GM13976 (cell line): ENCODE results near the gene ARHGAP6.

ENCODE experiments used
- DNase-seq: peaks from one replicate; pipeline ENCODE4 v3.0.0; 2012; ENCODE audit warnings: low spot score
- in situ Hi-C: fragments of 300-500 bp; cut with MboI; formaldehyde crosslinking; loops from one replicate; pipeline ENCODE4 v1.12.0; 2022; ENCODE audit warnings: low sequenced_read_pairs, mixed read lengths, inconsistent platforms; ENCODE audit not compliant: unreplicated experiment
- TF ChIP-seq, protein P1 (sequence below): IDR thresholded peaks from 2 replicates; pipeline ENCODE4 v1.5.1; 2012; ENCODE audit warnings: borderline replicate concordance, mild to moderate bottlenecking; ENCODE audit not compliant: insufficient read depth; ENCODE audit errors: extremely low read depth, missing control alignments, control extremely low read depth

The ARHGAP6 gene

GRCh38 chrX:11290416-11291102, 375.2 kb downstream of the ARHGAP6 start:
- TF ChIP-seq, protein P1, sequence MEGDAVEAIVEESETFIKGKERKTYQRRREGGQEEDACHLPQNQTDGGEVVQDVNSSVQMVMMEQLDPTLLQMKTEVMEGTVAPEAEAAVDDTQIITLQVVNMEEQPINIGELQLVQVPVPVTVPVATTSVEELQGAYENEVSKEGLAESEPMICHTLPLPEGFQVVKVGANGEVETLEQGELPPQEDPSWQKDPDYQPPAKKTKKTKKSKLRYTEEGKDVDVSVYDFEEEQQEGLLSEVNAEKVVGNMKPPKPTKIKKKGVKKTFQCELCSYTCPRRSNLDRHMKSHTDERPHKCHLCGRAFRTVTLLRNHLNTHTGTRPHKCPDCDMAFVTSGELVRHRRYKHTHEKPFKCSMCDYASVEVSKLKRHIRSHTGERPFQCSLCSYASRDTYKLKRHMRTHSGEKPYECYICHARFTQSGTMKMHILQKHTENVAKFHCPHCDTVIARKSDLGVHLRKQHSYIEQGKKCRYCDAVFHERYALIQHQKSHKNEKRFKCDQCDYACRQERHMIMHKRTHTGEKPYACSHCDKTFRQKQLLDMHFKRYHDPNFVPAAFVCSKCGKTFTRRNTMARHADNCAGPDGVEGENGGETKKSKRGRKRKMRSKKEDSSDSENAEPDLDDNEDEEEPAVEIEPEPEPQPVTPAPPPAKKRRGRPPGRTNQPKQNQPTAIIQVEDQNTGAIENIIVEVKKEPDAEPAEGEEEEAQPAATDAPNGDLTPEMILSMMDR = no peak
- in situ Hi-C loops = no loop called here
- DNase-seq = no peak

- in situ Hi-C loops = no loop called here
- TF ChIP-seq, protein P1 = no peak
- DNase-seq = no peak
These were observed 378.2 kb downstream of the ARHGAP6 start for GRCh38 chrX:11287505-11287904.

GRCh38 chrX:11285651-11286050, 380.1 kb downstream of the ARHGAP6 start:
- TF ChIP-seq, protein P1 = no peak
- no peak for DNase-seq
- in situ Hi-C loops = no loop called here

GRCh38 chrX:11282043-11282442, 383.7 kb downstream of the ARHGAP6 start:
- TF ChIP-seq, protein P1 = no peak
- in situ Hi-C loops = no loop called here
- DNase-seq = no peak

DNA sequence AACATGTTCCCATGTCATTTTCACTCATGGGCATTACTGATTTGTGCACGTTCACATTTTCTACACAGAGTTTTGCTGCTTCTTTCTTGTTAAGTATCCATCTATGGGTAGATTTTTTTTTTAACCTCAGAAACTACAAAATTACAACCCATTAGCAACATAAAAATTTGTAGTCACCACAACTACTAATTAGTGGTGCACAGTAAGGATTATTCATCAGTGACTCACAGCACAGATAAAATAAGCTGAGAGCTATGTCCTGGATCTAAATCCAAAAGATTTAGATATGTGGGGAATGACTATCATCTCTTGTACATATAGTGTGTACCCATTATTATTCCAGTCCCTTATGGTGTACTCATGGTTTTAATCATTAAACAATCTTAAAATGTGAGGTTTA, 392.2 kb downstream of the ARHGAP6 start:
- DNase-seq = no peak
- in situ Hi-C loops = no loop called here
- TF ChIP-seq, protein P1 = no peak

DNA sequence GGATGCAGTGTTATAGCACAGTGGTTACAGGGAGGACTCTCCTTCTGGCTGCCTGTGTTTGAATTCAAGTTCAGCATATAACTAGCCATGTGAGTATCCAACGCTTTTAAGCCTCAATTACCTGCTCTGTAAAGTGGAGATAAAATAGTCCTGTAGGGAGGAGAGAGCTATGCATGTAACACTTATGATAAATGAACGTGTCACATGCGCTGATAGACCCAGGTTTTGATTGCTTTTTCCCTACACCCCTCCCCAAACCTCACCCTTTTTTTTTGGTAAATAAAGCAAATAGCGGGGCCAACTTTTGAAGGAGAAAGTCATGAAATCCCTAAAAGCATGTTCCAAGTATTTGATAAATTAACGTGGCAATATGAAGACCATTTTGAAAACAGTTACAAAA, 392.9 kb downstream of the ARHGAP6 start:
- TF ChIP-seq, protein P1 = no peak
- DNase-seq = no peak
- in situ Hi-C loops = no loop called here

GRCh38 chrX:11272290-11272689, 393.4 kb downstream of the ARHGAP6 start:
- TF ChIP-seq, protein P1 = no peak
- DNase-seq = no peak
- in situ Hi-C loops = no loop called here
